GM12872 (cell line): Measurements from ENCODE around the gene ANG.

Source experiments
- TF ChIP-seq, protein P1 (sequence below): IDR thresholded peaks from 3 replicates; pipeline ENCODE4 v1.5.1; 2011; ENCODE audit warnings: low read depth, mild to moderate bottlenecking, low read length, moderate library complexity; ENCODE audit not compliant: insufficient read depth

Gene ANG

DNA sequence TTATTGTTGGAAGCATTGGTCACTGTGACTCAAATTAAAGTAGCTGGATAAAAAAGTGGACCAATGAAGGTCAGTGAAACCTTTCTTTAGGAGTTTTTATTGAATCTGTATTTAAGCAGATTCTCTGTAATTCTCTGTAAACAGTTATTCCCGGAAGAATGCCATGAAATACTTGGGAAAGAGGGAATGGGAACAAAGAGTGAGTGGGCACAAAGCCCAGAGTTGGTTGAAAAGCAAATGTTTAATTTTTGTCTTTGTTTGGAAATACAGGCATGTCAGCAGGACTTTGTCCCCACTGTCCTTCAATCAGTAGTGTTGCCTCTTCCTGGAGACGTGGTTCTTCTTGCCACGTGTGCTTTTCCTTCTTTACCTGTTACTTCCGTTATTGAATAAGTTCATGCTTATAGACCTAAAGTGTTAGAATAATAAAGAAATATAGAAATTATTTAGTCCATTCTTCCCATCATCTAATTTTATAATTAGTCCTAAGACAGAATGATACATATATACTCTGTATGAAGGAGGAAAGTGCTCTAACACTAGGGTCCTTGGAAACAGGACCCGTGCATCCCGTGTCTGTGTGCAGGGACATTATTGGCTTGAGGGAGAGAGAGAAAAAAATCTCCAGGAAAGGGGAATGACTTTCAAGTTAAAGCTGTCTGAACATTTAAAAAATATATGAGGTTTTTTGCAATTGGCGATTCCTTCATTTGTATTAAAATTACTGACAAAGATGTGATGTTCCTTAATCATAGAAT, 2.0 kb upstream of the ANG start:
- TF ChIP-seq, protein P1, sequence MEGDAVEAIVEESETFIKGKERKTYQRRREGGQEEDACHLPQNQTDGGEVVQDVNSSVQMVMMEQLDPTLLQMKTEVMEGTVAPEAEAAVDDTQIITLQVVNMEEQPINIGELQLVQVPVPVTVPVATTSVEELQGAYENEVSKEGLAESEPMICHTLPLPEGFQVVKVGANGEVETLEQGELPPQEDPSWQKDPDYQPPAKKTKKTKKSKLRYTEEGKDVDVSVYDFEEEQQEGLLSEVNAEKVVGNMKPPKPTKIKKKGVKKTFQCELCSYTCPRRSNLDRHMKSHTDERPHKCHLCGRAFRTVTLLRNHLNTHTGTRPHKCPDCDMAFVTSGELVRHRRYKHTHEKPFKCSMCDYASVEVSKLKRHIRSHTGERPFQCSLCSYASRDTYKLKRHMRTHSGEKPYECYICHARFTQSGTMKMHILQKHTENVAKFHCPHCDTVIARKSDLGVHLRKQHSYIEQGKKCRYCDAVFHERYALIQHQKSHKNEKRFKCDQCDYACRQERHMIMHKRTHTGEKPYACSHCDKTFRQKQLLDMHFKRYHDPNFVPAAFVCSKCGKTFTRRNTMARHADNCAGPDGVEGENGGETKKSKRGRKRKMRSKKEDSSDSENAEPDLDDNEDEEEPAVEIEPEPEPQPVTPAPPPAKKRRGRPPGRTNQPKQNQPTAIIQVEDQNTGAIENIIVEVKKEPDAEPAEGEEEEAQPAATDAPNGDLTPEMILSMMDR, result no peak

- TF ChIP-seq, protein P1, result no peak
Measured at GRCh38 chr14:20687362-20688166, 1.0 kb upstream of the ANG start.

GRCh38 chr14:20690848-20691640, 2.5 kb downstream of the ANG start:
- TF ChIP-seq, protein P1, result peak; percentile 84

- TF ChIP-seq, protein P1, result no peak
Measured at GRCh38 chr14:20692116-20692751, 3.7 kb downstream of the ANG start.

DNA sequence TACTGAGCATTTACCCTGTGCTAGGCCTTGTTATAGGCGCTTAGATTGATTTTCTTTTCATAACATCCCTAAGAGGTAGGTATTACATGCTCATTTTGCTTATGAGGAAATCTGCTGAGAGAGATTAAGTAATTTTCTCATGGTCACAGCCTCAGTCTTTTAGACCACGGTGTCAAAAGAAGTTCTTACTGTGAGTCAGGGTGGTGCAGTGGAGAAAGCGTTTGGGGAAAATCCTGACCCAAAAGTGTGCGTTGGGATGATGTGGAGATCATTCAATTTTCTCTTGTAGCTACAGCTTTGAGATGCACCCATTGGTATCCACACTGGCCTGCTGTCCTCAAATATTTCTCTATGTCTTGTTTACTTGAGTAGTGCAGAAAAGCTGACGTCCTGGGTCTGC, 8.2 kb downstream of the ANG start:
- TF ChIP-seq, protein P1, result no peak

DNA sequence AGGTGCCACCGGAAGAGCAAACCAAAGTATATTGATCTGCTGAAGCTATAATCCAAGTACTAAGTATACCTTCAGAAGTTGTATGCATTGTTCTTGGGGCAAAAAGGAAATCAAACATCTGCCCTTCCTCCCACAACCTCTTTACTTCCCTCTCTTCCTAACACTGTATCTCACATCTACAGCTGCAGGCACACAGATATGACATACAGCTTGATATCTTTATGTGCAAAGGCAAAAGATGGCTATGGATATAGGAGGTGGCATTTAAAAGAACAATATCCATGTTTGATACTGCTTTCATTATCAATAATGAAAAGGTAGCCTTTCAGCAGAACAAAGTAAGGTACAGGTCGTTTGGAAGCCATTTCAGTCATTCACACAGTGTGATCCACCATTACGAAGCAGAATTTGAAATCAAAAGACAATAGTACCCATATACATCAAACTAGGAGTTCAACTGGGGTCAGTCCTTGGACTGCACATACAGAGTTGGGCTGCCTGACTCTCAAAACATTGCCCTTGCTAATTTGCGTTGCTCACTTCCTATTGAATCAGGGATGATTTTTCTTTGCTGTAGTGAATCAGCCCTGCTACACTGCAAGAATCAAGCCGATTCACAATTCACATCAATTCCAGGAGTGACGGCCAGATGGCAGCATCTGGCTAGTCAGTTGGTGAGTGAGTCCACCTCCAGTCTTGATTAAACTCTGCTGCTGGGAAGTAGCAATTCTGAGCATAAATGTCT, 8.9 kb downstream of the ANG start:
- TF ChIP-seq, protein P1, result peak; percentile 80
